K562 (cell line): ENCODE results near the gene ARHGDIA. TPM values are rescaled to one million over a fixed set of nuclear protein-coding genes. Genes with fewer than 3 reads are reported as not detected.
A peak's percentile ranks its signal among the peaks of the same experiment; 100 is the strongest.

Source experiments
- CC2D1A ChIP-seq: fragments of 450-650 bp; IDR thresholded peaks from 2 replicates; pipeline ENCODE4 v1.6.1; 2017; ENCODE audit warnings: mild to moderate bottlenecking
- CHAMP1 ChIP-seq: fragments of 450-650 bp; IDR thresholded peaks from 2 replicates; pipeline ENCODE4 v1.6.1; 2016; ENCODE audit warnings: mild to moderate bottlenecking
- CTCF ChIP-seq, 3 experiments: IDR thresholded peaks in 2 of 3; conservative IDR thresholded peaks in 1 of 3; 2 replicates each; pipeline ENCODE4 v1.5.1; 2011 to 2012; ENCODE audit warnings: low read length in 3 of 3, mild to moderate bottlenecking in 3 of 3, control low read depth in 2 of 3, improper control_type of control experiment in 1 of 3, inconsistent platforms in 1 of 3, low read depth in 1 of 3, mixed read lengths in 1 of 3, moderate library complexity in 1 of 3; ENCODE audit not compliant: insufficient read depth in 2 of 3
- GTF2A2 ChIP-seq: IDR thresholded peaks from 2 replicates; pipeline ENCODE4 v1.6.1; 2016; ENCODE audit warnings: mild to moderate bottlenecking, missing genetic modification characterization, missing compliant biosample characterization
- NR2C1 ChIP-seq, 2 experiments: fragments of 450-650 bp; IDR thresholded peaks; 2 replicates each; pipeline ENCODE4 v1.6.1; 2017; ENCODE audit warnings: mild to moderate bottlenecking in 2 of 2, antibody characterized with exemption in 1 of 2, inconsistent platforms in 1 of 2, missing compliant biosample characterization in 1 of 2, missing genetic modification characterization in 1 of 2
- SREBF2 ChIP-seq: sonication (generic); formaldehyde crosslinking; IDR thresholded peaks from 2 replicates; pipeline ENCODE4 v1.4.0; 2020; ENCODE audit warnings: mild to moderate bottlenecking, missing genetic modification reagents
- ZNF175 ChIP-seq: fragments of 200-800 bp; sonication (Bioruptor generic); IDR thresholded peaks from 2 replicates; pipeline ENCODE4 v1.6.1; 2016; ENCODE audit warnings: low read depth, mild to moderate bottlenecking, missing genetic modification characterization, missing compliant biosample characterization
- ZNF41 ChIP-seq: fragments of 250-450 bp; sonication (Bioruptor Pico); conservative IDR thresholded peaks from 2 replicates; pipeline ENCODE4 v1.4.0; 2020; ENCODE audit warnings: mild to moderate bottlenecking
- polyA plus RNA-seq, 8 experiments: library from polyadenylated mRNA; depleted of rRNA in 4 of 8; stranded (reverse) in 5 of 8; unstranded in 3 of 8; fragments of >200 nt; fragmentation: Nextera tagmentation in 2 of 8; fragmentation: Illumina TruSeq in 1 of 8; extraction: Ambion mirVana in 2 of 8; extraction: Trizol in 1 of 8; gene quantifications; 2 replicates each; pipeline versions ENCODE4 v1.2.1 to v1.2.3, GENCODE V29; 2011 to 2014; ENCODE audit warnings: inconsistent platforms in 1 of 8, missing spikeins in 1 of 8
- total RNA-seq, 7 experiments: library from RNA; depleted of rRNA in 6 of 7; stranded (reverse); fragments of >200 nt in 6 of 7; fragmentation: Illumina TruSeq in 2 of 7; extraction: Trizol in 2 of 7; gene quantifications; 2 replicates each; pipeline versions ENCODE4 v1.2.1 to v1.2.3, GENCODE V29; 2011 to 2021; ENCODE audit warnings: low replicate concordance in 1 of 7
- TF ChIP-seq, protein P1 (sequence below): fragments of 250-450 bp; sonication (Bioruptor Pico); IDR thresholded peaks from 2 replicates; pipeline ENCODE4 v1.9.0; 2021; ENCODE audit warnings: mild to moderate bottlenecking, inconsistent platforms
- TF ChIP-seq, protein P2 (sequence below), 2 experiments: fragments of 450-650 bp; formaldehyde crosslinking in 1 of 2; IDR thresholded peaks; 2 replicates each; pipeline versions ENCODE4 v1.4.0 to v1.6.1; 2014 to 2020; ENCODE audit warnings: mild to moderate bottlenecking in 2 of 2, borderline replicate concordance in 1 of 2, low read depth in 1 of 2

ARHGDIA gene
- total and polyA plus RNA-seq, 9 of the 15 experiments (the other 6 are each of a cell fraction or from before 2014, with no cell fraction given), result 9.6 to 340 (median 97.6) TPM

GRCh38 chr17:81831563-81831956 is 39.6 kb downstream of the ARHGDIA start (continued):
- TF ChIP-seq CHAMP1 (no peak), SREBF2 (no peak), CTCF (IDR thresholded peaks at IDR 0.05 in 2 of 3, conservative IDR thresholded peaks at IDR 0.05 in 1 of 3; ENCODE audit: insufficient read depth in 2 of 3, low read depth in 1 of 3, low read length in 3 of 3) (no peak), CC2D1A (no peak), GTF2A2 (tag) (no peak), ZNF41 (CRISPR knock-in tag) (no peak), NR2C1 (IDR thresholded peaks at IDR 0.05) (no peak), NR2C1 (tag; IDR thresholded peaks at IDR 0.05) (0 out of 2 replicates have a peak, but pooled peaks have one; percentile 20), ZNF175 (CRISPR knock-in tag) (0 out of 2 replicates have a peak, but pooled peaks have one; percentile 10)
- TF ChIP-seq, protein P1, sequence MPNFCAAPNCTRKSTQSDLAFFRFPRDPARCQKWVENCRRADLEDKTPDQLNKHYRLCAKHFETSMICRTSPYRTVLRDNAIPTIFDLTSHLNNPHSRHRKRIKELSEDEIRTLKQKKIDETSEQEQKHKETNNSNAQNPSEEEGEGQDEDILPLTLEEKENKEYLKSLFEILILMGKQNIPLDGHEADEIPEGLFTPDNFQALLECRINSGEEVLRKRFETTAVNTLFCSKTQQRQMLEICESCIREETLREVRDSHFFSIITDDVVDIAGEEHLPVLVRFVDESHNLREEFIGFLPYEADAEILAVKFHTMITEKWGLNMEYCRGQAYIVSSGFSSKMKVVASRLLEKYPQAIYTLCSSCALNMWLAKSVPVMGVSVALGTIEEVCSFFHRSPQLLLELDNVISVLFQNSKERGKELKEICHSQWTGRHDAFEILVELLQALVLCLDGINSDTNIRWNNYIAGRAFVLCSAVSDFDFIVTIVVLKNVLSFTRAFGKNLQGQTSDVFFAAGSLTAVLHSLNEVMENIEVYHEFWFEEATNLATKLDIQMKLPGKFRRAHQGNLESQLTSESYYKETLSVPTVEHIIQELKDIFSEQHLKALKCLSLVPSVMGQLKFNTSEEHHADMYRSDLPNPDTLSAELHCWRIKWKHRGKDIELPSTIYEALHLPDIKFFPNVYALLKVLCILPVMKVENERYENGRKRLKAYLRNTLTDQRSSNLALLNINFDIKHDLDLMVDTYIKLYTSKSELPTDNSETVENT (CRISPR knock-in tag), result no peak
- TF ChIP-seq, protein P2, sequence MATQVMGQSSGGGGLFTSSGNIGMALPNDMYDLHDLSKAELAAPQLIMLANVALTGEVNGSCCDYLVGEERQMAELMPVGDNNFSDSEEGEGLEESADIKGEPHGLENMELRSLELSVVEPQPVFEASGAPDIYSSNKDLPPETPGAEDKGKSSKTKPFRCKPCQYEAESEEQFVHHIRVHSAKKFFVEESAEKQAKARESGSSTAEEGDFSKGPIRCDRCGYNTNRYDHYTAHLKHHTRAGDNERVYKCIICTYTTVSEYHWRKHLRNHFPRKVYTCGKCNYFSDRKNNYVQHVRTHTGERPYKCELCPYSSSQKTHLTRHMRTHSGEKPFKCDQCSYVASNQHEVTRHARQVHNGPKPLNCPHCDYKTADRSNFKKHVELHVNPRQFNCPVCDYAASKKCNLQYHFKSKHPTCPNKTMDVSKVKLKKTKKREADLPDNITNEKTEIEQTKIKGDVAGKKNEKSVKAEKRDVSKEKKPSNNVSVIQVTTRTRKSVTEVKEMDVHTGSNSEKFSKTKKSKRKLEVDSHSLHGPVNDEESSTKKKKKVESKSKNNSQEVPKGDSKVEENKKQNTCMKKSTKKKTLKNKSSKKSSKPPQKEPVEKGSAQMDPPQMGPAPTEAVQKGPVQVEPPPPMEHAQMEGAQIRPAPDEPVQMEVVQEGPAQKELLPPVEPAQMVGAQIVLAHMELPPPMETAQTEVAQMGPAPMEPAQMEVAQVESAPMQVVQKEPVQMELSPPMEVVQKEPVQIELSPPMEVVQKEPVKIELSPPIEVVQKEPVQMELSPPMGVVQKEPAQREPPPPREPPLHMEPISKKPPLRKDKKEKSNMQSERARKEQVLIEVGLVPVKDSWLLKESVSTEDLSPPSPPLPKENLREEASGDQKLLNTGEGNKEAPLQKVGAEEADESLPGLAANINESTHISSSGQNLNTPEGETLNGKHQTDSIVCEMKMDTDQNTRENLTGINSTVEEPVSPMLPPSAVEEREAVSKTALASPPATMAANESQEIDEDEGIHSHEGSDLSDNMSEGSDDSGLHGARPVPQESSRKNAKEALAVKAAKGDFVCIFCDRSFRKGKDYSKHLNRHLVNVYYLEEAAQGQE (IDR thresholded peaks at IDR 0.05; ENCODE audit: borderline replicate concordance), result no peak
- TF ChIP-seq, protein P2 (CRISPR knock-in tag; IDR thresholded peaks at IDR 0.05; ENCODE audit: low read depth), result peak; percentile 56; the same call in 1 of the 2 replicates
